Spleen (tissue), 11 donors: ENCODE measurements around the gene EVC. TPM values are rescaled to one million over a fixed set of nuclear protein-coding genes. Genes with fewer than 3 reads are reported as not detected.

Experiments used
- DNase-seq: peaks from one replicate; pipeline ENCODE4 v3.0.0-alpha.2; 2020
- H3K27ac ChIP-seq, 8 donors: fragments of 200-600 bp; sonication (generic) in 7 of 8; 1 replicate in 4 of 8; 2 replicates in 4 of 8; pipeline versions ENCODE4 v1.5.0 to v1.8.0; 2016 to 2021; ENCODE audit warnings: inconsistent platforms in 4 of 8, mild to moderate bottlenecking in 4 of 8, moderate library complexity in 1 of 8
- H3K27me3 ChIP-seq, 7 donors: fragments of 200-600 bp; sonication (generic) in 6 of 7; replicated peaks in 1 of 7; 1 replicate in 4 of 7; 2 replicates in 3 of 7; pipeline versions ENCODE4 v1.5.0 to v1.8.0; 2016 to 2021; ENCODE audit warnings: inconsistent platforms in 3 of 7, mild to moderate bottlenecking in 1 of 7
- H3K36me3 ChIP-seq, 6 donors: fragments of 200-600 bp; sonication (generic) in 5 of 6; 1 replicate in 4 of 6; 2 replicates in 2 of 6; pipeline versions ENCODE4 v1.5.0 to v1.8.0; 2016 to 2021; ENCODE audit warnings: inconsistent platforms in 2 of 6
- H3K4me1 ChIP-seq, 6 donors: fragments of 200-600 bp; sonication (generic) in 5 of 6; 1 replicate in 3 of 6; 2 replicates in 3 of 6; pipeline versions ENCODE4 v1.5.0 to v1.8.0; 2016 to 2021; ENCODE audit warnings: inconsistent platforms in 3 of 6
- H3K4me3 ChIP-seq, 8 donors: fragments of 200-600 bp; sonication (generic) in 7 of 8; 1 replicate in 4 of 8; 2 replicates in 4 of 8; pipeline versions ENCODE4 v1.5.0 to v1.8.0; 2016 to 2021; ENCODE audit warnings: inconsistent platforms in 4 of 8, mild to moderate bottlenecking in 4 of 8, moderate library complexity in 2 of 8
- H3K9me3 ChIP-seq, 8 donors: fragments of 200-600 bp; sonication (generic) in 7 of 8; 1 replicate in 4 of 8; 2 replicates in 4 of 8; pipeline versions ENCODE4 v1.5.0 to v1.8.0; 2016 to 2021; ENCODE audit warnings: inconsistent platforms in 4 of 8
- CTCF ChIP-seq, 11 experiments: fragments of 200-600 bp in 7 of 11; fragments of 450-650 bp in 4 of 11; sonication (generic) in 4 of 11; IDR thresholded peaks in 8 of 11; conservative IDR thresholded peaks in 3 of 11; 1 replicate in 7 of 11; 2 replicates in 4 of 11; pipeline versions ENCODE4 v1.4.0 to v1.8.0; 2016 to 2021; ENCODE audit warnings: antibody characterized with exemption in 11 of 11, inconsistent platforms in 4 of 11, mild to moderate bottlenecking in 1 of 11
- POLR2A ChIP-seq, 3 donors: fragments of 450-650 bp; IDR thresholded peaks; one replicate each; pipeline ENCODE4 v1.5.1; 2017; ENCODE audit warnings: antibody characterized with exemption in 3 of 3, mild to moderate bottlenecking in 1 of 3
- POLR2AphosphoS5 ChIP-seq, 3 donors: sonication (generic); formaldehyde crosslinking; IDR thresholded peaks; one replicate each; pipeline ENCODE4 v1.5.1; 2017; ENCODE audit warnings: antibody characterized with exemption in 3 of 3
- WGBS, 5 donors: extraction: QIAGEN DNeasy Blood & Tissue Kit in 3 of 5; methylation state at CpG; one replicate each; pipeline versions ENCODE4 v1.1.5 to v1.1.7; 2013 to 2018; 5-methylcytosine and 5-hydroxymethylcytosine counted together
- intact Hi-C: fragments of 100-400 bp; cut with DNase I; formaldehyde crosslinking; loops from one replicate; pipeline ENCODE4 v1.15.0; 2023; ENCODE audit warnings: low total_unique reads
- polyA plus RNA-seq, 3 donors: library from polyadenylated mRNA; stranded (reverse); fragments of 200-250 nt; gene quantifications; one replicate each; pipeline ENCODE4 v1.2.1, GENCODE V29; 2013
- total RNA-seq, 7 donors: library from RNA; depleted of rRNA in 3 of 7; stranded (reverse); fragments of >200 nt in 3 of 7; fragmentation: NEBNext Ultra II Directional in 4 of 7; extraction: Animal tissue kit (Norgen Biotek cat#: 25700) in 4 of 7; gene quantifications; one replicate each; pipeline versions ENCODE4 v1.1.0 to v1.2.1, GENCODE V29; 2016 to 2021
- donor health status: healthy with polysubstance abuse.
- donor health status: DM: no; HTN: no; CAD: no; lungs with moderate emphysema.
- donor health status: DM: no; HTN: no; CAD: no.
- donor health status: Bipolar disorder and iron deficiency.
- donor health status: healthy.
- donor health status: DM: no; HTN: no; CAD: no.
- donor health status: DM: yes; HTN: yes; CAD: no.

Gene EVC
- total and polyA plus RNA-seq, 10 donors, result 0.20 to 13.3 (median 6.9) TPM

- no peaks in the 10 kb centered on the region for H3K27me3 ChIP-seq
- no peak overlapping the region for H3K4me3 ChIP-seq
- TF ChIP-seq POLR2A (IDR thresholded peaks at IDR 0.05) (no peak), POLR2AphosphoS5 (IDR thresholded peaks at IDR 0.05) (no peak), CTCF (IDR thresholded peaks at IDR 0.05 in 8 of 11, conservative IDR thresholded peaks at IDR 0.05 in 3 of 11) (no peak)
- H3K9me3 ChIP-seq, result peaks cover 0 to 42% (median 22%) of the 10 kb centered on the region in 8 donors
- H3K36me3 ChIP-seq, result peaks cover 0 to 10% (median under 1%) of the 10 kb centered on the region in 6 donors
- no peaks in the 10 kb centered on the region for H3K4me1 ChIP-seq
- 50 to 74% (median 58%) methylated on average over 1 of the region's 1 CpG for WGBS, 5 donors
- DNase-seq, result no peak
- H3K27ac ChIP-seq, result no peak overlapping the region
- intact Hi-C loops, result no loop called here
These were observed 44.3 kb upstream of the EVC start for GRCh38 chr4:5666741-5667140.

- no peak for DNase-seq
- H3K4me3 ChIP-seq, result no peak overlapping the region
- H3K27me3 ChIP-seq, result no peaks in the 10 kb centered on the region
- no peaks in the 10 kb centered on the region for H3K9me3 ChIP-seq
- H3K36me3 ChIP-seq, result peaks cover 0 to 26% (median 0%) of the 10 kb centered on the region in 6 donors
- TF ChIP-seq CTCF (IDR thresholded peaks at IDR 0.05 in 8 of 11, conservative IDR thresholded peaks at IDR 0.05 in 3 of 11), result no peak
- no peak for TF ChIP-seq POLR2AphosphoS5 (IDR thresholded peaks at IDR 0.05)
- TF ChIP-seq POLR2A (IDR thresholded peaks at IDR 0.05), result no peak
- no peaks in the 10 kb centered on the region for H3K4me1 ChIP-seq
- intact Hi-C loops, result no loop called here
- no peak overlapping the region for H3K27ac ChIP-seq
- WGBS, 5 donors, result 77 to 89% (median 88%) methylated on average over 8 of the region's 8 CpGs
These were observed 34.2 kb upstream of the EVC start for GRCh38 chr4:5676763-5677162.

GRCh38 chr4:5678977-5679376 is 32.0 kb upstream of the EVC start:
- WGBS, 5 donors, result 83 to 92% (median 90%) methylated on average over 10 of the region's 10 CpGs
- H3K36me3 ChIP-seq, result peaks cover 0 to 26% (median 0%) of the 10 kb centered on the region in 6 donors
- no peaks in the 10 kb centered on the region for H3K9me3 ChIP-seq
- intact Hi-C loops, result no loop called here
- no peak for DNase-seq
- H3K27ac ChIP-seq, result no peak overlapping the region
- no peak overlapping the region for H3K4me3 ChIP-seq
- H3K4me1 ChIP-seq, result no peaks in the 10 kb centered on the region
- TF ChIP-seq POLR2AphosphoS5 (IDR thresholded peaks at IDR 0.05), result no peak
- no peak for TF ChIP-seq CTCF (IDR thresholded peaks at IDR 0.05 in 8 of 11, conservative IDR thresholded peaks at IDR 0.05 in 3 of 11)
- TF ChIP-seq POLR2A (IDR thresholded peaks at IDR 0.05), result no peak
- no peaks in the 10 kb centered on the region for H3K27me3 ChIP-seq

GRCh38 chr4:5683566-5683965 is 27.4 kb upstream of the EVC start:
- H3K27ac ChIP-seq, result no peak overlapping the region
- TF ChIP-seq POLR2A (IDR thresholded peaks at IDR 0.05) (no peak), CTCF (IDR thresholded peaks at IDR 0.05 in 8 of 11, conservative IDR thresholded peaks at IDR 0.05 in 3 of 11) (no peak), POLR2AphosphoS5 (IDR thresholded peaks at IDR 0.05) (no peak)
- peaks cover 0 to 11% (median 0%) of the 10 kb centered on the region in 8 donors for H3K9me3 ChIP-seq
- intact Hi-C loops, result no loop called here
- H3K4me3 ChIP-seq, result no peak overlapping the region
- WGBS, 5 donors, result 66 to 76% (median 73%) methylated on average over 10 of the region's 10 CpGs
- DNase-seq, result no peak
- no peaks in the 10 kb centered on the region for H3K27me3 ChIP-seq
- peaks cover 0 to 33% (median 2%) of the 10 kb centered on the region in 6 donors for H3K36me3 ChIP-seq
- no peaks in the 10 kb centered on the region for H3K4me1 ChIP-seq
